Measurements from ENCODE around the gene ERMARD. TPM values are rescaled to one million over a fixed set of nuclear protein-coding genes. Genes with fewer than 3 reads are reported as not detected.

Gene ERMARD
- total RNA-seq, 3 donors from 2014 or later (not counting 1 experiment from before 2014, with no cell fraction given) = 33.9 to 42.2 (median 36.4) TPM

- no peak for ATAC-seq
Measured at GRCh38 chr6:169779896-169780295, 28.5 kb downstream of the ERMARD start.

GRCh38 chr6:169780571-169781091 is 29.2 kb downstream of the ERMARD start:
- peaks cover 24% of the 10 kb centered on the region for H3K36me3 ChIP-seq (ENCODE audit: control insufficient read depth, insufficient read depth, low read length)
- intact Hi-C loops (cut with micrococcal nuclease) = no loop called here
- no peak for ATAC-seq

More at GRCh38 chr6:169779896-169780295, 28.5 kb downstream of the ERMARD start:
- peaks cover 25% of the 10 kb centered on the region for H3K36me3 ChIP-seq (ENCODE audit: control insufficient read depth, insufficient read depth, low read length)
- H3K4me1 Mint-ChIP-seq = no peaks in the 10 kb centered on the region
- H3K27me3 ChIP-seq (ENCODE audit: control insufficient read depth, insufficient read depth, low read length) = no peaks in the 10 kb centered on the region
- no peaks in the 10 kb centered on the region for H3K9me3 Mint-ChIP-seq
- H3K27ac ChIP-seq (ENCODE audit: low read length) = no peak overlapping the region
- no peaks in the 10 kb centered on the region for H3K27me3 Mint-ChIP-seq (ENCODE audit: low read depth in 2 of 2)
- no peaks in the 10 kb centered on the region for H3K36me3 Mint-ChIP-seq
- no peak for TF ChIP-seq CTCF (IDR thresholded peaks at IDR 0.05)
- no peak overlapping the region for H3K4me3 ChIP-seq (ENCODE audit: low read length)
- no peak for DNase-seq
- H3K9me3 ChIP-seq (ENCODE audit: control insufficient read depth, insufficient read depth, low read length) = no peaks in the 10 kb centered on the region
- no peak overlapping the region for H3K27ac Mint-ChIP-seq
- 85% methylated on average over 5 of the region's 5 CpGs for WGBS (ENCODE audit: insufficient coverage)
- H3K4me1 ChIP-seq (ENCODE audit: control insufficient read depth, insufficient read depth, low read length) = no peaks in the 10 kb centered on the region
- intact Hi-C loops (cut with micrococcal nuclease) = no loop called here
- H3K4me3 Mint-ChIP-seq = no peak overlapping the region

GRCh38 chr6:169782966-169783365 is 31.5 kb downstream of the ERMARD start:
- ATAC-seq (no peak), DNase-seq (no peak)
- Mint-ChIP-seq H3K4me1 (no peaks in the 10 kb centered on the region), H3K27ac (no peak overlapping the region), H3K36me3 (no peaks in the 10 kb centered on the region), H3K27me3 (ENCODE audit: low read depth in 2 of 2) (no peaks in the 10 kb centered on the region), H3K9me3 (no peaks in the 10 kb centered on the region), H3K4me3 (no peak overlapping the region)
- Histone ChIP-seq H3K4me3 (ENCODE audit: low read length) (no peak overlapping the region), H3K9me3 (ENCODE audit: control insufficient read depth, insufficient read depth, low read length) (no peaks in the 10 kb centered on the region), H3K36me3 (ENCODE audit: control insufficient read depth, insufficient read depth, low read length) (peaks cover 7% of the 10 kb centered on the region), H3K4me1 (ENCODE audit: control insufficient read depth, insufficient read depth, low read length) (no peaks in the 10 kb centered on the region), H3K27ac (ENCODE audit: low read length) (no peak overlapping the region), H3K27me3 (ENCODE audit: control insufficient read depth, insufficient read depth, low read length) (no peaks in the 10 kb centered on the region)
- TF ChIP-seq CTCF (IDR thresholded peaks at IDR 0.05) = no peak
- intact Hi-C loops (cut with micrococcal nuclease) = no loop called here
- 94% methylated on average over 8 of the region's 8 CpGs for WGBS (ENCODE audit: insufficient coverage)

More at GRCh38 chr6:169780571-169781091, 29.2 kb downstream of the ERMARD start:
- H3K27me3 ChIP-seq (ENCODE audit: control insufficient read depth, insufficient read depth, low read length) = no peaks in the 10 kb centered on the region
- H3K27ac ChIP-seq (ENCODE audit: low read length) = no peak overlapping the region
- Mint-ChIP-seq H3K4me1 (no peaks in the 10 kb centered on the region), H3K9me3 (no peaks in the 10 kb centered on the region), H3K27me3 (ENCODE audit: low read depth in 2 of 2) (no peaks in the 10 kb centered on the region), H3K4me3 (no peak overlapping the region), H3K27ac (no peak overlapping the region), H3K36me3 (no peaks in the 10 kb centered on the region)
- H3K4me1 ChIP-seq (ENCODE audit: control insufficient read depth, insufficient read depth, low read length) = no peaks in the 10 kb centered on the region
- WGBS (ENCODE audit: insufficient coverage) = 97% methylated on average over 11 of the region's 11 CpGs
- H3K9me3 ChIP-seq (ENCODE audit: control insufficient read depth, insufficient read depth, low read length) = no peaks in the 10 kb centered on the region
- no peak for DNase-seq
- TF ChIP-seq CTCF (IDR thresholded peaks at IDR 0.05) = no peak
- H3K4me3 ChIP-seq (ENCODE audit: low read length) = no peak overlapping the region

DNA sequence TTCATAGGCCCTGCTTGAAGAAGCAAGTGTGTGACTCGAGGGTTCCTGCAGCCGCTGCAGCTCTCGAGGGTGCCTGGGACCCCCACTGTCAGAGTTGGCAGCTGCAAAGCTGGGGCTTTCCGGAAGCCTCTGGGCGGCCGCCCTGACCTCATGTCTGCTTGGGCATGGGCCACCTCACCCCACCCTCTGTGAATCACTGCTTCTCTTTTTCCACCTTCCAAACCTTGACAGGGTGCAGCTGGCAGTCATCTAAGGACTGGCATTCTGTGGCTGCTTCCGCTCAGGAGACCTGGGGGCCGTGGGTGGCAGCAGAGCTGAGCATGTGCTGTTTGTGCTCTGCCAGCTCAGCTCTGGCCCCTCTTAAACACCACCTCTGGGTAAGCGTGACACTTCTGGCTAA is 32.0 kb downstream of the ERMARD start:
- Histone ChIP-seq H3K36me3 (ENCODE audit: control insufficient read depth, insufficient read depth, low read length) (peaks cover 6% of the 10 kb centered on the region), H3K9me3 (ENCODE audit: control insufficient read depth, insufficient read depth, low read length) (no peaks in the 10 kb centered on the region), H3K4me3 (ENCODE audit: low read length) (no peak overlapping the region), H3K27ac (ENCODE audit: low read length) (no peak overlapping the region), H3K27me3 (ENCODE audit: control insufficient read depth, insufficient read depth, low read length) (no peaks in the 10 kb centered on the region), H3K4me1 (ENCODE audit: control insufficient read depth, insufficient read depth, low read length) (no peaks in the 10 kb centered on the region)
- ATAC-seq (no peak), DNase-seq (no peak)
- Mint-ChIP-seq H3K36me3 (no peaks in the 10 kb centered on the region), H3K4me3 (no peak overlapping the region), H3K9me3 (no peaks in the 10 kb centered on the region), H3K4me1 (no peaks in the 10 kb centered on the region), H3K27ac (no peak overlapping the region), H3K27me3 (ENCODE audit: low read depth in 2 of 2) (peaks cover 0 to 2% of the 10 kb centered on the region in 2 donors)
- intact Hi-C loops (cut with micrococcal nuclease) = no loop called here
- WGBS (ENCODE audit: insufficient coverage) = 89% methylated on average over 9 of the region's 9 CpGs
- TF ChIP-seq CTCF (IDR thresholded peaks at IDR 0.05) = no peak

Data from natural killer cell (primary cell).